Left ventricle myocardium inferior (tissue), 1 donor: ENCODE results near the gene FNDC4. TPM values are rescaled to one million over a fixed set of nuclear protein-coding genes. Genes with fewer than 3 reads are reported as not detected.
"Not testable (repeated sequence)": the region's sequence is repeated elsewhere in the genome, so short reads cannot be mapped to it uniquely, and the experiment has no call there.

ENCODE experiments used
- DNase-seq: peaks from one replicate; pipeline ENCODE4 v3.0.0-alpha.2; 2020
- H3K27ac ChIP-seq: fragments of 200-600 bp; replicated peaks from 2 replicates; pipeline ENCODE4 v1.8.0; 2021
- H3K27me3 ChIP-seq: fragments of 200-600 bp; 2 replicates; pipeline ENCODE4 v1.8.0; 2021; ENCODE audit warnings: low read depth
- H3K36me3 ChIP-seq: fragments of 200-600 bp; 2 replicates; pipeline ENCODE4 v1.8.0; 2021
- H3K4me1 ChIP-seq: fragments of 200-600 bp; 2 replicates; pipeline ENCODE4 v1.8.0; 2021
- H3K4me3 ChIP-seq: fragments of 200-600 bp; 2 replicates; pipeline ENCODE4 v1.8.0; 2021; ENCODE audit warnings: mild to moderate bottlenecking, moderate library complexity
- H3K9me3 ChIP-seq: fragments of 200-600 bp; replicated peaks from 2 replicates; pipeline ENCODE4 v1.8.0; 2021
- intact Hi-C: fragments of 100-400 bp; cut with micrococcal nuclease; formaldehyde crosslinking; loops from one replicate; pipeline ENCODE4 v1.11.0; 2022
- long read RNA-seq: library from polyadenylated mRNA; unstranded; transcript quantifications from one replicate; pipeline ENCODE4 v2.0.0, GENCODE V29; 2021
- total RNA-seq: library from RNA; stranded (reverse); fragmentation: NEBNext Ultra II Directional; extraction: Animal tissue kit (Norgen Biotek cat#: 25700); gene quantifications from one replicate; pipeline ENCODE4 v1.2.1, GENCODE V29; 2021
- TF ChIP-seq, protein P1 (sequence below): fragments of 200-600 bp; IDR thresholded peaks from 2 replicates; pipeline ENCODE4 v1.8.0; 2021; ENCODE audit warnings: antibody characterized with exemption, mild to moderate bottlenecking, borderline replicate concordance
- donor health status: DM: no; HTN: yes; CAD: no; lungs with severe emphysema.

FNDC4 gene, protein sequence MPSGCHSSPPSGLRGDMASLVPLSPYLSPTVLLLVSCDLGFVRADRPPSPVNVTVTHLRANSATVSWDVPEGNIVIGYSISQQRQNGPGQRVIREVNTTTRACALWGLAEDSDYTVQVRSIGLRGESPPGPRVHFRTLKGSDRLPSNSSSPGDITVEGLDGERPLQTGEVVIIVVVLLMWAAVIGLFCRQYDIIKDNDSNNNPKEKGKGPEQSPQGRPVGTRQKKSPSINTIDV
- total RNA-seq, result 1.7 TPM
- long read RNA-seq, transcript FNDC4-201 (7 exons, 1,657 nt), result major isoform, 5 of 7 reads
- long read RNA-seq, partial matches to known transcripts, result 0 of 7 reads
- long read RNA-seq, other reads (novel, unspliced or antisense), result 2 of 7 reads

DNA sequence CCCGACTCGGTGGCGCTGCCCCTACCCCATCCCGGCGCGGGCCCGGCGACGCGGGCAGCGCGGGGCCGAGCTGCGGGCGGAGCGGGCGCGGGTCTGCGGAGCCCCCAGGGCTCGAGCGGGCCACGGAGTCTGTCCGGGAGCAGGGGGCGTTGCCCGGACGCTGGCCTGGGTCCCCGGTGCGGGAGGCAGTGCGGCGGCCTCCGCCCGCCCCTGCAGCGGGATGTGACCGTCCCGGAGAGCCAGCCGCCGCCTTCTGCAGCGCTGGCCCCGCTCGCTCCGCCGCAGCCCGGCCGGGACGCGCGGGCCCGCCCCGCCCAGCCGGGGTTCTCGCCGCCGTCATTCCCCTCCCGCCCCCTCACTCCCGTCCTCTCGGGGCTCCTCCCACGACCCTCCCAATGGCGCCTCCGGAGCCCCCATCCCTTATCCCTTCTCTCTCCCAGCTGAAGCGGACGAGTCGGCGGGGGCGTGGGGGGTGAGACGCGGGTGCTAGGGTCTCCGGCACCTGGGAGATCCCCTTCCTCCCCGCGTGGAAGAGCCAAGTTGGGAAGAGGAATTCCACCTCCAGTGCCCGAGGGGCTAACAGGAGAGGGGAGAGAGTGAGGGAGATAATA lies at the start of gene FNDC4:
FNDC4 (minus strand) TSS at position 257 of the 611 bp plus-strand sequence. CDS start 521 bp downstream, outside the sequence.
- Histone ChIP-seq H3K4me1 (peaks cover 21% of the 10 kb centered on the region), H3K36me3 (no peaks in the 10 kb centered on the region), H3K9me3 (no peaks in the 10 kb centered on the region), H3K4me3 (peak within 1 kb of the TSS; percentile 70), H3K27me3 (peaks cover 32% of the 10 kb centered on the region), H3K27ac (no peak within 1 kb of the TSS)
- intact Hi-C loops, result no loop called here
- peak; percentile 31 for DNase-seq
- TF ChIP-seq, protein P1, sequence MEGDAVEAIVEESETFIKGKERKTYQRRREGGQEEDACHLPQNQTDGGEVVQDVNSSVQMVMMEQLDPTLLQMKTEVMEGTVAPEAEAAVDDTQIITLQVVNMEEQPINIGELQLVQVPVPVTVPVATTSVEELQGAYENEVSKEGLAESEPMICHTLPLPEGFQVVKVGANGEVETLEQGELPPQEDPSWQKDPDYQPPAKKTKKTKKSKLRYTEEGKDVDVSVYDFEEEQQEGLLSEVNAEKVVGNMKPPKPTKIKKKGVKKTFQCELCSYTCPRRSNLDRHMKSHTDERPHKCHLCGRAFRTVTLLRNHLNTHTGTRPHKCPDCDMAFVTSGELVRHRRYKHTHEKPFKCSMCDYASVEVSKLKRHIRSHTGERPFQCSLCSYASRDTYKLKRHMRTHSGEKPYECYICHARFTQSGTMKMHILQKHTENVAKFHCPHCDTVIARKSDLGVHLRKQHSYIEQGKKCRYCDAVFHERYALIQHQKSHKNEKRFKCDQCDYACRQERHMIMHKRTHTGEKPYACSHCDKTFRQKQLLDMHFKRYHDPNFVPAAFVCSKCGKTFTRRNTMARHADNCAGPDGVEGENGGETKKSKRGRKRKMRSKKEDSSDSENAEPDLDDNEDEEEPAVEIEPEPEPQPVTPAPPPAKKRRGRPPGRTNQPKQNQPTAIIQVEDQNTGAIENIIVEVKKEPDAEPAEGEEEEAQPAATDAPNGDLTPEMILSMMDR, result no peak

DNA sequence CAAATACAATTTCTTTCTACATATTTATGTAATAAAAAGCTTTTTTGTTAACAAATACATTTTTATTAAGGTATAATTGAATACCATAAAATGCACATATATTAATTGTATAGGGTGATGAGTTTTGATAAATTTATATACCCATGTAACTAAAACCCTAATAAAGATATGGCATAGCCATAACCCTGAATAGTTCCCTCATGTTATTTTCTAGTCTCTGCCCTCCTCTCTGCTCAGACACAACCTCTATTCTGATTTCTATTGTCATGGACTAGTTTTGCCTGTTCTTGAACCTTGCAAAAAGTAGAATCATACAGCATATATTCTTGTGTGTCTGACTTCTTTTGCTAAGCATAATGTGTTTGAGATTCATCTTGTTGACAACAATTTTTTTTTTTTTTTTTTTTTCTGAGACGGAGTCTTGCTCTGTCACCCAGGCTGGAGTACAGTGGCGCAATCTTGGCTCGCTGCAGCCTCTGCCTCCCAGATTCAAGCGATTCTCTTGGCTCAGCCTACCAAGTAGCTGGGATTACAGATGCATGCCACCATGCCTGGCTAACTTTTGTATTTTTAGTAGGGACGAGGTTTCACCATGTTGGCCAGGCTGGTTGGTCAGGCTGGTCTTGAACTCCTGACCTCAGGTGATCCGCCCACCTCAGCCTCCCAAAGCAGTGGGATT lies 49.3 kb upstream of the FNDC4 start:
- DNase-seq, result no peak

DNA sequence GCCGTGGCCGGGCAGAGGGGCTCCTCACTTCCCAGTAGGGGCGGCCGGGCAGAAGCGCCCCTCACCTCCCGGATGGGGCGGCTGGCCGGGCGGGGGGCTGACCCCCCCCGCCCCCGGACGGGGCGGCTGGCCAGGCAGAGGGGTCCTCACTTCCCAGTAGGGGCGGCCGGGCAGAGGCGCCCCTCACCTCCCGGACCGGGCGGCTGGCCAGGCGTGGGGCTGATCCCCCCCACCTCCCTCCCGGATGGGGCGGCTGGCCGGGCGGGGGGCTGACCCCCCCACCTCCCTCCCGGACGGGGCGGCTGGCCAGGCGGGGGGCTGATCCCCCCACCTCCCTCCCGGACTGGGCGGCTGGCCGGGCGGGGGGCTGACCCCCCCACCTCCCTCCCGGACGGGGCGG lies 44.6 kb upstream of the FNDC4 start:
- H3K4me3 ChIP-seq, H3K9me3 ChIP-seq, DNase-seq, H3K4me1 ChIP-seq, H3K27ac ChIP-seq, H3K36me3 ChIP-seq, intact Hi-C loops: not testable (repeated sequence)
- peaks cover 28% of the 10 kb centered on the region for H3K27me3 ChIP-seq

More for the DNA sequence above, 49.3 kb upstream of the FNDC4 start:
- no peaks in the 10 kb centered on the region for H3K36me3 ChIP-seq
- intact Hi-C loops, result no loop called here
- peaks cover 19% of the 10 kb centered on the region for H3K9me3 ChIP-seq
- H3K27me3 ChIP-seq, result no peaks in the 10 kb centered on the region
- H3K27ac ChIP-seq, result no peak overlapping the region
- H3K4me1 ChIP-seq, result no peaks in the 10 kb centered on the region
- TF ChIP-seq, protein P1, result no peak
- H3K4me3 ChIP-seq, result no peak overlapping the region

DNA sequence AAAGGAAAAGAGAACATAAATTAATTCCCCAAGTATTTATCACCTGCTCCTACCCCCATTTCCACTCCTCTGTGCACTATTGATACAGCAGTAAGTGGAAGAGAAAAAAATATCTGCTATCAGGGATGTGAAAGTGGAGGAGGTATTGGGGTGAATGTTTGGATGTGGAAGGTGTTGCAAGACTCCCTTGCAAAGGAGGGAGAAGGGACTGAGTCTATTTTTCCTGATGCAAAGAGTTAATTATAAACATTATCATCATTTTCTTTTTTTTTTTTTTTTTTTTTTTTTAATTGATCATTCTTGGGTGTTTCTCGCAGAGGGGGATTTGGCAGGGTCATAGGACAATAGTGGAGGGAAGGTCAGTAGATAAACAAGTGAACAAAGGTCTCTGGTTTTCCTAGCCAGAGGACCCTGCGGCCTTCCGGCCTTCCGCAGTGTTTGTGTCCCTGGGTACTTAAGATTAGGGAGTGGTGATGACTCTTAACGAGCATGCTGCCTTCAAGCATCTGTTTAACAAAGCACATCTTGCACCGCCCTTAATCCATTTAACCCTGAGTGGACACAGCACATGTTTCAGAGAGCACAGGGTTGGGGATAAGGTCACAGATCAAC lies 43.9 kb upstream of the FNDC4 start:
- H3K9me3 ChIP-seq, H3K36me3 ChIP-seq, H3K4me3 ChIP-seq, intact Hi-C loops, H3K27ac ChIP-seq, DNase-seq, H3K4me1 ChIP-seq: not testable (repeated sequence)
- peaks cover 28% of the 10 kb centered on the region for H3K27me3 ChIP-seq

DNA sequence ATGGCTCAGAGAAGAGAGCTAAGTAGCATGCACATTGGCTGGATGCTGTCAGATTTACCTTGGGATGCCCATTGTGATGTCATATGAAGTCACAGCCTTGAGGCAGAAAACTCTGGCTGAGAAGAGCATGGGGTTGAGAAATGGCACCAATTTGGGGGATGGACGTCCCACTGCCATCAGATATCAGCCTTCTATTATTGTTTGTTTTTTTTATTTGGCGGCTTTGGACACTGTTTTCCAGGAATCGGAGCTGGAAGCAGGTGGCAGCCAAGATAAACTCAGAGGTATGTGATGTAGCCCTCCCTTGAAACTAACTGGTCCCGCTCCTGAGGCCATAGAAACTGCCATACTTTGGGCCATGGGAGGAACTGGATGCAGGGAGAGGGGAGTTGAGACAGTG lies 42.3 kb upstream of the FNDC4 start:
- H3K9me3 ChIP-seq, result no peaks in the 10 kb centered on the region
- peaks cover 28% of the 10 kb centered on the region for H3K27me3 ChIP-seq
- H3K27ac ChIP-seq, result no peak overlapping the region
- H3K36me3 ChIP-seq, result no peaks in the 10 kb centered on the region
- intact Hi-C loops, result no loop called here
- no peaks in the 10 kb centered on the region for H3K4me1 ChIP-seq
- TF ChIP-seq, protein P1, result no peak
- H3K4me3 ChIP-seq, result no peak overlapping the region
- no peak for DNase-seq

DNA sequence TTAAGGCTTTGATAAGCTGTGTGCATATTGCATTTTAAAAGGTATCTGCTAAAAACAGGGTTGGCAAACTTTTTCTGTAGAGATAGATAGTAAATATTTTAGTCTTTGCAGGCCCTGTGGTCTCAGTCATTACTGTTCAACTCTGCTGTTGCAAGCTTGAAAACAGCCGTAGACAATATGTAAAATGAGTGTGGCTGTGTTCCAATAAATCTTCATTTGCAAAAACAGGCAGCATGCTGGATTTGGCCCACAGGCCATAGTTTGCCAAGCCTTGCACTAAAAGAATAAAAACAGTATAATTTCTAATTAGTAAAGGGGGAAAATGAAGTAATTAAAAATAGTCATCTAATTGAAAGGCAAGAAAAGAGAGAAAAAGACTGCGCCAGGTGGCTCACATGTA lies 37.0 kb upstream of the FNDC4 start:
- Histone ChIP-seq H3K4me3 (no peak overlapping the region), H3K9me3 (no peaks in the 10 kb centered on the region), H3K27ac (no peak overlapping the region), H3K4me1 (no peaks in the 10 kb centered on the region), H3K27me3 (peaks cover 47% of the 10 kb centered on the region), H3K36me3 (no peaks in the 10 kb centered on the region)
- no peak for DNase-seq
- intact Hi-C loops, result no loop called here
- TF ChIP-seq, protein P1, result no peak
